Neutrophil (primary cell): ENCODE measurements around the gene LIMS2.

Experiments
- H3K27ac ChIP-seq: fragments of 200-600 bp; sonication (generic); 2 replicates; pipeline ENCODE4 v1.5.1; 2016; ENCODE audit warnings: mild to moderate bottlenecking, moderate library complexity
- H3K27me3 ChIP-seq: fragments of 200-600 bp; sonication (generic); 2 replicates; pipeline ENCODE4 v1.6.0; 2016; ENCODE audit warnings: mild to moderate bottlenecking
- H3K36me3 ChIP-seq: fragments of 200-600 bp; sonication (generic); 2 replicates; pipeline ENCODE4 v1.5.1; 2017
- H3K4me1 ChIP-seq, 2 experiments: fragments of 200-600 bp in 1 of 2; sonication (generic) in 1 of 2; 1 replicate in 1 of 2; 2 replicates in 1 of 2; pipeline versions ENCODE4 v1.5.1 to v1.6.1; 2013 to 2016; ENCODE audit warnings: low read depth in 1 of 2, low read length in 1 of 2, mild to moderate bottlenecking in 1 of 2, moderate library complexity in 1 of 2; ENCODE audit not compliant: control insufficient read depth in 1 of 2, insufficient read depth in 1 of 2
- H3K4me3 ChIP-seq, 2 experiments: fragments of 200-600 bp in 1 of 2; sonication (generic) in 1 of 2; 1 replicate in 1 of 2; 2 replicates in 1 of 2; pipeline ENCODE4 v1.5.1; 2013 to 2016; ENCODE audit warnings: low read depth in 1 of 2, low read length in 1 of 2, mild to moderate bottlenecking in 1 of 2, moderate library complexity in 1 of 2
- H3K9me3 ChIP-seq: fragments of 200-600 bp; sonication (generic); 2 replicates; pipeline ENCODE4 v1.5.1; 2016
- CTCF ChIP-seq: fragments of 200-600 bp; sonication (generic); IDR thresholded peaks from 2 replicates; pipeline ENCODE4 v1.5.1; 2016; ENCODE audit warnings: antibody characterized with exemption

LIMS2 gene

GRCh38 chr2:127651971-127652550 is 23.3 kb downstream of the LIMS2 start:
- Histone ChIP-seq H3K36me3 (no peaks in the 10 kb centered on the region), H3K4me1 (peaks cover 9 to 18% of the 10 kb centered on the region in 2 experiments), H3K27ac (no peak overlapping the region), H3K27me3 (no peaks in the 10 kb centered on the region), H3K9me3 (no peaks in the 10 kb centered on the region), H3K4me3 (no peak overlapping the region)
- TF ChIP-seq CTCF = no peak

GRCh38 chr2:127651381-127651809 is 23.9 kb downstream of the LIMS2 start:
- H3K4me1 ChIP-seq = peaks cover 9 to 24% of the 10 kb centered on the region in 2 experiments
- TF ChIP-seq CTCF = no peak
- H3K9me3 ChIP-seq = no peaks in the 10 kb centered on the region
- H3K27me3 ChIP-seq = no peaks in the 10 kb centered on the region
- H3K4me3 ChIP-seq = no peak overlapping the region
- no peak overlapping the region for H3K27ac ChIP-seq
- no peaks in the 10 kb centered on the region for H3K36me3 ChIP-seq

- H3K36me3 ChIP-seq = no peaks in the 10 kb centered on the region
- H3K4me3 ChIP-seq = no peak overlapping the region
- no peaks in the 10 kb centered on the region for H3K27me3 ChIP-seq
- H3K9me3 ChIP-seq = no peaks in the 10 kb centered on the region
- no peak for TF ChIP-seq CTCF
- no peak overlapping the region for H3K27ac ChIP-seq
- H3K4me1 ChIP-seq = peaks cover 9 to 26% of the 10 kb centered on the region in 2 experiments
Measured at GRCh38 chr2:127650785-127651380, 24.4 kb downstream of the LIMS2 start.

- no peak for TF ChIP-seq CTCF
- Histone ChIP-seq H3K36me3 (no peaks in the 10 kb centered on the region), H3K4me1 (peaks cover 9 to 26% of the 10 kb centered on the region in 2 experiments), H3K27me3 (no peaks in the 10 kb centered on the region), H3K9me3 (no peaks in the 10 kb centered on the region), H3K27ac (no peak overlapping the region), H3K4me3 (no peak overlapping the region)
Measured at GRCh38 chr2:127650041-127650784, 25.1 kb downstream of the LIMS2 start.

- TF ChIP-seq CTCF = peak; percentile 72
- Histone ChIP-seq H3K4me3 (peak overlapping the region; percentile 6 to 35), H3K4me1 (peaks cover 9 to 26% of the 10 kb centered on the region in 2 experiments), H3K27ac (peak overlapping the region; percentile 51), H3K36me3 (no peaks in the 10 kb centered on the region), H3K9me3 (no peaks in the 10 kb centered on the region), H3K27me3 (no peaks in the 10 kb centered on the region)
Measured at GRCh38 chr2:127649684-127650040, 25.7 kb downstream of the LIMS2 start.
